ENCODE measurements around the gene SLC9A2. TPM values are rescaled to one million over a fixed set of nuclear protein-coding genes. Genes with fewer than 3 reads are reported as not detected.

Gene SLC9A2
- total and polyA plus RNA-seq, 2 of the 13 experiments (the other 11 are each of a cell fraction or from before 2014, with no cell fraction given): 0.02 TPM; not detected in 1

- TF ChIP-seq MZF1 (CRISPR knock-in tag; IDR thresholded peaks at IDR 0.05; ENCODE audit: borderline replicate concordance) (no peak), ZNF224 (CRISPR knock-in tag; IDR thresholded peaks at IDR 0.05) (no peak), ZNF709 (CRISPR knock-in tag; IDR thresholded peaks at IDR 0.05) (no peak), XBP1 (CRISPR knock-in tag; IDR thresholded peaks at IDR 0.05) (no peak), ZNF430 (CRISPR knock-in tag; IDR thresholded peaks at IDR 0.05) (no peak), ZNF503 (CRISPR knock-in tag; IDR thresholded peaks at IDR 0.05) (no peak), TEF (CRISPR knock-in tag; IDR thresholded peaks at IDR 0.05) (no peak), MEIS1 (CRISPR knock-in tag; IDR thresholded peaks at IDR 0.05; ENCODE audit: borderline replicate concordance) (peak; percentile 12; the same call in 1 of the 2 replicates), NR3C1 (CRISPR knock-in tag; IDR thresholded peaks at IDR 0.05) (no peak), PAWR (CRISPR knock-in tag; IDR thresholded peaks at IDR 0.05; ENCODE audit: borderline replicate concordance) (no peak), ZNF280B (CRISPR knock-in tag; IDR thresholded peaks at IDR 0.05; ENCODE audit: borderline replicate concordance) (no peak), ZNF639 (CRISPR knock-in tag; conservative IDR thresholded peaks at IDR 0.05) (no peak), ZNF543 (CRISPR knock-in tag; IDR thresholded peaks at IDR 0.05) (no peak), CENPBD1 (CRISPR knock-in tag; IDR thresholded peaks at IDR 0.05; ENCODE audit: borderline replicate concordance, low read depth) (no peak), ZNF333 (CRISPR knock-in tag; IDR thresholded peaks at IDR 0.05; ENCODE audit: borderline replicate concordance) (no peak), ZNF264 (CRISPR knock-in tag; IDR thresholded peaks at IDR 0.05) (no peak), POLR2G (IDR thresholded peaks at IDR 0.05; ENCODE audit: low read depth, low read length) (no peak), CEBPG (CRISPR knock-in tag; IDR thresholded peaks at IDR 0.05) (peak; percentile 80), ZBTB39 (CRISPR knock-in tag; IDR thresholded peaks at IDR 0.05) (no peak), ZFYVE20 (CRISPR knock-in tag; IDR thresholded peaks at IDR 0.05; ENCODE audit: borderline replicate concordance, low read depth) (no peak), TBX3 (IDR thresholded peaks at IDR 0.05; ENCODE audit: borderline replicate concordance) (peak; percentile 28; the same call in 1 of the 2 replicates)
These were observed 116.2 kb downstream of the SLC9A2 start (continued) for GRCh38 chr2:102735416-102736109.

Measured in HepG2 (cell line).